C4-2B (cell line): Measurements from ENCODE around the gene KDELR3.

ENCODE experiments used
- ZFX ChIP-seq: fragments of 450-650 bp; IDR thresholded peaks from 2 replicates; pipeline ENCODE4 v1.6.1; 2017
- TF ChIP-seq, protein P1 (sequence below): fragments of 450-650 bp; conservative IDR thresholded peaks from 2 replicates; pipeline ENCODE4 v1.5.1; 2017; ENCODE audit warnings: mild to moderate bottlenecking

DNA sequence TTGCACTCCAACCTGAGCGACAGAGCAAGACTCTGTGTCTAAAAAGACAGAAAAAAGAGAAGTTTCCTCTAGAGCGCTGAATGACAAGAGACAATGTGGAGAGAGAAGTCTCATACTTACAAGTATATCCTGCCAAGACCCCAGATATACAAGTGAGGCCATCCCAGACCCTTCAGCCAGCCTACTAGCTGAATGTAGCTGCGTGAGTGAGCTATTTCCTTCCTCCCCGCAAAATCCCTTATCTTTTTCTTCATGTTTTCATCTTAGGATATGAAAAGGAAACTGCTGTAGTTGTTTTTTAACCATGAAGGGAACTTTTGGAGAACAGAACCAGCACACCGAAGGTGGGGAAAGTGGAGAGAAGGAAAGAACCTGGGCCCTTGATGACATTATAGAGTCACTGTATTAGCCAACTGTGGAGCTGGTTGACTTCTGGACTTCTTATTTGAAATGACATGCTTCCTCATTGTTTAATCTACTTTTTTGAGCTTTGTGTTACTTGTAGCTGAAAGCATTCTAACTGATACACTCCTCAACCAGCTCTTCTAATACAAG lies 42.6 kb downstream of the KDELR3 start:
- TF ChIP-seq, protein P1, sequence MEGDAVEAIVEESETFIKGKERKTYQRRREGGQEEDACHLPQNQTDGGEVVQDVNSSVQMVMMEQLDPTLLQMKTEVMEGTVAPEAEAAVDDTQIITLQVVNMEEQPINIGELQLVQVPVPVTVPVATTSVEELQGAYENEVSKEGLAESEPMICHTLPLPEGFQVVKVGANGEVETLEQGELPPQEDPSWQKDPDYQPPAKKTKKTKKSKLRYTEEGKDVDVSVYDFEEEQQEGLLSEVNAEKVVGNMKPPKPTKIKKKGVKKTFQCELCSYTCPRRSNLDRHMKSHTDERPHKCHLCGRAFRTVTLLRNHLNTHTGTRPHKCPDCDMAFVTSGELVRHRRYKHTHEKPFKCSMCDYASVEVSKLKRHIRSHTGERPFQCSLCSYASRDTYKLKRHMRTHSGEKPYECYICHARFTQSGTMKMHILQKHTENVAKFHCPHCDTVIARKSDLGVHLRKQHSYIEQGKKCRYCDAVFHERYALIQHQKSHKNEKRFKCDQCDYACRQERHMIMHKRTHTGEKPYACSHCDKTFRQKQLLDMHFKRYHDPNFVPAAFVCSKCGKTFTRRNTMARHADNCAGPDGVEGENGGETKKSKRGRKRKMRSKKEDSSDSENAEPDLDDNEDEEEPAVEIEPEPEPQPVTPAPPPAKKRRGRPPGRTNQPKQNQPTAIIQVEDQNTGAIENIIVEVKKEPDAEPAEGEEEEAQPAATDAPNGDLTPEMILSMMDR = no peak
- TF ChIP-seq ZFX = no peak
